Coronary artery (tissue), 2 donors: ENCODE measurements around the gene PELI2.

ENCODE experiments used
- DNase-seq: peaks from one replicate; pipeline ENCODE4 v3.0.0-alpha.2; 2017; ENCODE audit warnings: low spot score
- H3K27ac ChIP-seq, 2 donors: fragments of 200-600 bp; sonication (generic); one replicate each; pipeline ENCODE4 v1.5.1; 2016 to 2019
- H3K4me3 ChIP-seq: fragments of 200-600 bp; sonication (generic); 2 replicates; pipeline ENCODE4 v1.5.1; 2016; ENCODE audit warnings: mild to moderate bottlenecking, moderate library complexity
- CTCF ChIP-seq: fragments of 200-600 bp; sonication (generic); IDR thresholded peaks from one replicate; pipeline ENCODE4 v1.5.1; 2019; ENCODE audit warnings: antibody characterized with exemption

The PELI2 gene

GRCh38 chr14:56331592-56332216 is 213.5 kb downstream of the PELI2 start:
- no peak for DNase-seq
- no peak for TF ChIP-seq CTCF
- Histone ChIP-seq H3K4me3 (no peak overlapping the region), H3K27ac (no peak overlapping the region)

DNA sequence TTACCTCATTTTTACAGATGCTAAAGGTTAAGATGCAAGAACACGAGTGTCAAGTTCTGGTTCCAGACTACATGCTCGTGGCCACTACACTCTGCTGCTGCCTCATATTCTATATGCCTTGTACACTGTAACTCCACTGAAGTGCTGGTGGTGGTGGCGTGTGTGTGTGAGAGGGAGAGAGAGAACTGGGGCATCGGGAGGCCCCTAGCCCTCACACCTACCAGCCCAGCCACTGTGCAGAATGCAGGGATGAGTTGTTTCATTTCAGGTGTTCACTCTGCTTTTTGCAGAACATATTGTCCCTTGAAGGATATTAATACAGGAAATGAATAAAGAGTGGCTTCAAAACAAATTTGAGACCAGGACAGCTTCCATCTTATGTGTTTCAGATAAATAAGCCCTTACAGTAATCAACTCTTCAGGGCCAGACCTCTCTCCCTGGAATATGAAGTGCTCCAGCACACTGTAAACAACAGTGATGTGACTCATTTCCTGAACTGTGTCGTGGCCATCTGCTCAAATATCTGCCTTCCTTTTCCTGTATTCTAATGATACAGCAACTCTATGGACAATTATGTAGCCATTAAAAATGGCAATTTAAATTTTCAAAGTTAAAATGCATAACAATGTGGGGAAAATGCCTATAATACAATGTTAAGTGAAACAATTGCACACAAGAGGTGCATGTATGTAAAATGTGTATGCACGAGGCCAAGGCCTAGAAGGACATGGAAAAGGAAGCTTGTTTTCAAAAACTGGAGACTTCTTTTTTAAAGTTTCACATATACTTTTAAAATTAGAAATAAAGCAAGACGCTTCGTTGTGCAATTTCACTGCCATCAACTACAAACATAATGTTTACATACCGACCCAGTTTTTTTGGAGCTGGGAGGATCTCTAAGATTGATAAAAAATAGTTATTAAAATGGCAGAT is 215.4 kb downstream of the PELI2 start:
- Histone ChIP-seq H3K4me3 (no peak overlapping the region), H3K27ac (peak overlapping the region in 1 of 2 donors; percentile 54)
- no peak for TF ChIP-seq CTCF
- DNase-seq = no peak

DNA sequence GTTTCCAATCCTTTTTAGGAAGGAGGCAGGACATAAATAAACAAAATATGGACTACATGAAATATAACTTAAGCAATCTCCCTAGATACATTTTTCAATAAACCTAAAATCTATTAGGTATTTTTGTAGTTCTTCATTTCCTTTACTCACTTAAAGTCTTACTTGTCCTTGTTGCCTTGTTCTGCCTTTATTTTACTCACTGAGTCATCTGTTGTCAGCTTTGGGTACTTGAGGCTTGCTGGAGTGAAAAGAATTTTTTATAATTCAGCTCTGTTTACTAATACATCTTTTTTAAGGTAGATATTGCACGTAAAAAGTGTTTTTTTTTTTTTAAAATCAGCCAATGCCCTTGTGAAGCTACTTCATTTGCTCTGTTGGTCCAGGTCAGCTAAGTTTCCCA is 216.2 kb downstream of the PELI2 start:
- Histone ChIP-seq H3K27ac (no peak overlapping the region), H3K4me3 (no peak overlapping the region)
- no peak for TF ChIP-seq CTCF
- no peak for DNase-seq

GRCh38 chr14:56338674-56339073 is 220.5 kb downstream of the PELI2 start:
- no peak for DNase-seq
- no peak for TF ChIP-seq CTCF
- H3K27ac ChIP-seq = no peak overlapping the region
- H3K4me3 ChIP-seq = no peak overlapping the region

DNA sequence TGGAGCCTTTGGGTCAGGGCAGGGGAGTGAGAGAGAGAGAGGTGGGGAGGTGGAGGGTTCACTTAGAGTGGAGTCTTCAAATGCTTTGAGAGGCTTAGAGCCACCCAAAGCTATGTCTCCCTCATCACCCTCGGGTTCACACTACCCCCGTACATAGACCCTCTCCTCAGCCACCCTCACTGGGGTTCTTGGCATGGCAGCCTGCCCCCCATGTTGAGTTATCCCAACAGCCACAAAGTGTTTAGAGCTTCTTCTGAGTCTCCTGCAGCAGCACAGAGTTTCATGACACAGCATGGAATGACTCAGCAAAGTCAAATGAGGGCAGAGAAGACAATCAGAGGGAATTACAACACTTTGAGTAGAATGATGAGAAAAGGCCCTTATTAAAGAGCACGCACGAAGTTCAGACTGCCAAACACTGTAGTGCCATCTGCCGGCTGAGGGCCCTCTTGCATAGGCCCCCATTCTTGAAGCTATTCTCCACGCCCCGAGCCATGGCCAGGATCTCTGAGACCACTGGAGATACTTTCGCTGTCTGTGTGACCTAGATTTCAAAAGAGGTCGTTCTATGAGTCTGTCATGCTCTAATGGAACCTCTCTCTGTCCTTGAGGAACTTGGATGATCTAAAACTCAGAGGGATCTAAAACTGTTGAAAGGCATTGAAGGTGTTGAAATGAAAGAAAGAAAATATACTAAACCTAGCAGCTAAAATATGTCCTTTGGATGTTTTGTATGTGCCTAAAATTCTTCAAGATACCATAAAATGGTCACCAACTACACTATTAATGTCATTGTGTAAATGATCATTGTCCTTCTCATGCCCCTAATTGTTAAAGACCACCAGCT is 221.9 kb downstream of the PELI2 start:
- peak; percentile 82 for DNase-seq
- H3K4me3 ChIP-seq = no peak overlapping the region
- TF ChIP-seq CTCF = peak; percentile 72
- peak overlapping the region; percentile 21 to 38 for H3K27ac ChIP-seq

DNA sequence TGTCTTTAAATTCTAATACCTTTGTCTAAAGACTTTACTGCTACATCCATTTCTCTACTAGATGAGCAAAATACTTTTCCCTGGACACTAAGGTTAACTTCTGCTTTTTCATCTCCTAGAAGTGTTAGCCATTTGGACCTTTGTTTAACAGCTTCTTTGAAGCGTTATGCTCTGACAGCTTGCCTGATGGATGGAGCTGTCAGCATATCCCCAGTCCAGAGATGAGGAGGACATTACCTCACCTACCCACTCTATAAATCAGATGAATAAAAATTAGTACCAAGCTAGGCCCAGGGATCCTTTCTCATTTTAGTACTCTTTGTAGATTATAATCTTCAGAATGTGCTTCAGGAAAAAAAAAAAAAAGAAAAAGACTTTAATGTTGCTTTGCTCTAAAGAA is 222.7 kb downstream of the PELI2 start:
- no peak for DNase-seq
- TF ChIP-seq CTCF = no peak
- peak overlapping the region in 1 of 2 donors; percentile 38 for H3K27ac ChIP-seq

More for the DNA sequence above, 222.7 kb downstream of the PELI2 start:
- no peak overlapping the region for H3K4me3 ChIP-seq
